Neuronal stem cell (in vitro differentiated cells): ENCODE data around the gene AKAP6.
A peak's percentile ranks its signal among the peaks of the same experiment; 100 is the strongest.

Experiments
- DNase-seq: peaks from one replicate; pipeline ENCODE4 v3.0.0-alpha.2; 2013; ENCODE audit warnings: low spot score
- H2AFZ ChIP-seq: one replicate; pipeline ENCODE4 v1.6.1; 2013; ENCODE audit warnings: mild to moderate bottlenecking, low read length, inconsistent platforms
- H2AK5ac ChIP-seq: 2 replicates; pipeline ENCODE4 v1.6.1; 2013; ENCODE audit warnings: low read depth, mild to moderate bottlenecking, inconsistent platforms, low read length, moderate library complexity, mixed read lengths
- H2BK120ac ChIP-seq: 2 replicates; pipeline ENCODE4 v1.6.1; 2013; ENCODE audit warnings: low read depth, mild to moderate bottlenecking, inconsistent platforms, low read length, moderate library complexity, mixed read lengths
- H2BK12ac ChIP-seq: one replicate; pipeline ENCODE4 v1.6.1; 2013; ENCODE audit warnings: low read length, inconsistent platforms
- H2BK15ac ChIP-seq: 2 replicates; pipeline ENCODE4 v1.6.1; 2013; ENCODE audit warnings: mild to moderate bottlenecking, low read length, inconsistent platforms, mixed read lengths
- H2BK5ac ChIP-seq: one replicate; pipeline ENCODE4 v1.6.1; 2013; ENCODE audit warnings: inconsistent platforms, mild to moderate bottlenecking, low read length, moderate library complexity
- H3K14ac ChIP-seq: one replicate; pipeline ENCODE4 v1.6.1; 2013; ENCODE audit warnings: low read length, inconsistent platforms
- H3K18ac ChIP-seq: 2 replicates; pipeline ENCODE4 v1.6.1; 2013; ENCODE audit warnings: low read length, inconsistent platforms
- H3K23ac ChIP-seq: 2 replicates; pipeline ENCODE4 v1.6.1; 2013; ENCODE audit warnings: low read depth, mild to moderate bottlenecking, mixed read lengths, low read length, inconsistent platforms; ENCODE audit not compliant: poor library complexity
- H3K27ac ChIP-seq: replicated peaks from 3 replicates; pipeline ENCODE4 v1.5.1; 2013; ENCODE audit warnings: low read length, inconsistent platforms
- H3K27me3 ChIP-seq, 3 experiments: 2 replicates each; pipeline ENCODE4 v1.6.1; 2013; ENCODE audit warnings: low read length in 3 of 3, mild to moderate bottlenecking in 2 of 3, inconsistent platforms in 1 of 3, low read depth in 1 of 3, mixed read lengths in 1 of 3, moderate library complexity in 1 of 3; ENCODE audit not compliant: control insufficient read depth in 3 of 3, insufficient read depth in 3 of 3
- H3K36me3 ChIP-seq, 2 donors: replicated peaks in 1 of 2; 2 replicates each; pipeline ENCODE4 v1.6.1; 2013; ENCODE audit warnings: low read length in 2 of 2; ENCODE audit not compliant: control insufficient read depth in 2 of 2, insufficient read depth in 2 of 2
- H3K4ac ChIP-seq: 2 replicates; pipeline ENCODE4 v1.6.1; 2013; ENCODE audit warnings: inconsistent platforms, mild to moderate bottlenecking, low read length, moderate library complexity
- H3K4me1 ChIP-seq, 2 donors: 1 replicate in 1 of 2; 2 replicates in 1 of 2; pipeline ENCODE4 v1.6.1; 2013; ENCODE audit warnings: low read length in 2 of 2, low read depth in 1 of 2; ENCODE audit not compliant: control insufficient read depth in 2 of 2, insufficient read depth in 1 of 2
- H3K4me2 ChIP-seq: one replicate; pipeline ENCODE4 v1.6.1; 2013; ENCODE audit warnings: mild to moderate bottlenecking, low read length, inconsistent platforms; ENCODE audit not compliant: insufficient read depth, poor library complexity, severe bottlenecking
- H3K4me3 ChIP-seq, 2 donors: 2 replicates each; pipeline ENCODE4 v1.5.1; 2013; ENCODE audit warnings: low read length in 2 of 2, mild to moderate bottlenecking in 2 of 2, inconsistent platforms in 1 of 2, moderate library complexity in 1 of 2
- H3K79me1 ChIP-seq: one replicate; pipeline ENCODE4 v1.6.1; 2013; ENCODE audit warnings: low read depth, mild to moderate bottlenecking, inconsistent platforms, low read length, moderate library complexity
- H3K9ac ChIP-seq: one replicate; pipeline ENCODE4 v1.6.1; 2013; ENCODE audit warnings: mild to moderate bottlenecking, low read depth, low read length, inconsistent platforms; ENCODE audit not compliant: poor library complexity
- H3K9me3 ChIP-seq, 2 donors: replicated peaks in 1 of 2; 2 replicates each; pipeline versions ENCODE3 to v1.6.1; 2013; ENCODE audit warnings: low read length in 2 of 2, mild to moderate bottlenecking in 2 of 2, inconsistent platforms in 1 of 2, low read depth in 1 of 2, mixed read lengths in 1 of 2, moderate library complexity in 1 of 2; ENCODE audit not compliant: control insufficient read depth in 2 of 2, insufficient read depth in 1 of 2
- H4K8ac ChIP-seq: one replicate; pipeline ENCODE4 v1.6.1; 2013; ENCODE audit warnings: low read depth, mild to moderate bottlenecking, inconsistent platforms, low read length, moderate library complexity
- H4K91ac ChIP-seq: one replicate; pipeline ENCODE4 v1.6.1; 2013; ENCODE audit warnings: low read length, low read depth, mild to moderate bottlenecking, inconsistent platforms; ENCODE audit not compliant: poor library complexity
- WGBS, 2 donors: extraction: QIAGEN DNeasy Blood & Tissue Kit; methylation state at CpG; one replicate each; pipeline ENCODE4 v1.1.7; 2013; ENCODE audit warnings: missing lambda C conversion rate in 2 of 2, mixed read lengths in 1 of 2; ENCODE audit not compliant: insufficient read length in 2 of 2, insufficient replicate concordance in 1 of 2; ENCODE audit errors: extremely low coverage in 2 of 2; 5-methylcytosine and 5-hydroxymethylcytosine counted together

The AKAP6 gene

DNA sequence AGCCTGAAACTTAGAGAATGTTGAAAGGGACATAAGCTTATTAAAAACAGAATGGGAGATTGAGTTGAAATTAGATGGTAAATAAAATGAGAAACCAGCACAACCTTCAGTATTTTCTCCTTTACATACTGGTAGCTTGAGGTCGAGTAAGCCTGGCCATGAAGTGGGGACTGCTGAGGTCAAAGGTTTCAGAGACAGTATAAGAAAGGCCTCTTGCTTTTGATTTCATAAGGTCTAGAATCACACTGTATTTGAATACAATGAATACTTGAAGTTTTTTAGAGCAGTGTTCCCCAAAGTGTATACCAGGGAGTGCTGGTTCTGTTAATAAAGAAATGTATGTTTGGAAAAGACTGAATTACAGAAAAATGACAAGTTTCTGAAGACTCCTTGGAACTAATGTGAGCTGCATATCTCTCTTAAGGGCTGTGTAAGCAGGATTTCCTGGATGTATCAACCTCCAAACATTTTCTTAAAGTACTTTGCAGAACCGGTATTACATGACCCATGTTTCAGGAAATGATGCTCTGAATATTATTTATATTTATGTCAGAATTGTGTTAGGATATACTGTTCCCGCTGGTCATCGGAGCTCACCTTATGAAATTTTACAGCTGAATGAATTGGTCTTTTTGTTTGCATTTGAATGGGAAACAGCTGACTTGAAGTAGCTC lies 85.0 kb downstream of the AKAP6 start:
- Histone ChIP-seq H3K36me3 (no peaks in the 10 kb centered on the region), H4K91ac (no peak overlapping the region), H3K4me3 (no peak overlapping the region), H2BK5ac (no peak overlapping the region), H3K4me1 (no peaks in the 10 kb centered on the region), H2BK15ac (no peak overlapping the region), H3K23ac (no peak overlapping the region), H3K18ac (no peak overlapping the region), H4K8ac (no peak overlapping the region), H3K4ac (no peak overlapping the region), H3K9me3 (no peaks in the 10 kb centered on the region), H3K27me3 (peaks cover 0 to 3% (median 0%) of the 10 kb centered on the region in 3 experiments), H2AFZ (no peak overlapping the region), H2BK12ac (no peak overlapping the region), H3K9ac (no peak overlapping the region), H2BK120ac (no peak overlapping the region), H3K14ac (no peak overlapping the region), H3K27ac (no peak overlapping the region), H3K4me2 (no peak overlapping the region), H3K79me1 (no peaks in the 10 kb centered on the region), H2AK5ac (no peak overlapping the region)
- DNase-seq: no peak
- WGBS, 2 donors: no CpG with 5 or more reads among the region's 4 CpGs

DNA sequence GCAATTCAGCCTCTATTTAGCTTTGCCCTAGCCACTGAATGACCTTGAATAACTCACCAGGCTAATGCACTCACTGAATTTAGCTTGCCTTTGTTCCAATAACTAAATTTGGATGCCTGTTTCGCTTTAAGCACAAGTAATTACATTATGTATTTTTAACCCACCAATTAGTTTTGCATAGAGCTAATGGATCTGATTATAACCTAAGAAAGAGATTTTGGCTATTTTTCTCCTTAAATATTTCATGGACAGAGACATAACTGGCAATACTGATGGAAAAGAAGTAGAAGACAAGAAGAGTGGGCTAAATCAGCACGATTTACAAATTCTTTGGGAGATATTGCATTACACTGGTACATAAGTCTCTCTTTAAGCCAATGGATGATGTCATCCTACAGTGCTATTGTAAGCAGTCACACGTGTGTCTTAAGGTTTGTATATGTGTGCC lies 85.7 kb downstream of the AKAP6 start:
- H2AK5ac ChIP-seq: no peak overlapping the region
- no peak overlapping the region for H3K4me2 ChIP-seq
- no peaks in the 10 kb centered on the region for H3K79me1 ChIP-seq
- no peak overlapping the region for H4K91ac ChIP-seq
- no peaks in the 10 kb centered on the region for H3K27me3 ChIP-seq
- no CpG with 5 or more reads among the region's 3 CpGs for WGBS, 2 donors
- H3K27ac ChIP-seq: no peak overlapping the region
- H4K8ac ChIP-seq: no peak overlapping the region
- H2BK15ac ChIP-seq: no peak overlapping the region
- no peaks in the 10 kb centered on the region for H3K36me3 ChIP-seq
- no peak overlapping the region for H2BK12ac ChIP-seq
- DNase-seq: no peak
- H3K4me3 ChIP-seq: no peak overlapping the region
- H3K14ac ChIP-seq: no peak overlapping the region
- H2AFZ ChIP-seq: no peak overlapping the region
- H3K4ac ChIP-seq: no peak overlapping the region
- H3K4me1 ChIP-seq: no peaks in the 10 kb centered on the region
- H3K18ac ChIP-seq: no peak overlapping the region
- H3K23ac ChIP-seq: no peak overlapping the region
- no peak overlapping the region for H2BK5ac ChIP-seq
- no peak overlapping the region for H2BK120ac ChIP-seq
- no peak overlapping the region for H3K9ac ChIP-seq
- no peaks in the 10 kb centered on the region for H3K9me3 ChIP-seq

GRCh38 chr14:32417956-32418552 lies 89.0 kb downstream of the AKAP6 start:
- H3K18ac ChIP-seq: no peak overlapping the region
- H4K8ac ChIP-seq: no peak overlapping the region
- H2AFZ ChIP-seq: peak overlapping the region; percentile 41
- H4K91ac ChIP-seq: no peak overlapping the region
- H2BK12ac ChIP-seq: no peak overlapping the region
- no peak overlapping the region for H3K23ac ChIP-seq
- no peak overlapping the region for H2BK5ac ChIP-seq
- H2BK15ac ChIP-seq: no peak overlapping the region
- H3K27ac ChIP-seq: no peak overlapping the region
- no peak overlapping the region for H3K9ac ChIP-seq
- H3K36me3 ChIP-seq: no peaks in the 10 kb centered on the region
- no peak overlapping the region for H2AK5ac ChIP-seq
- no peaks in the 10 kb centered on the region for H3K27me3 ChIP-seq
- no peak overlapping the region for H3K14ac ChIP-seq
- no peak overlapping the region for H3K4me2 ChIP-seq
- peaks cover under 1% of the 10 kb centered on the region for H3K79me1 ChIP-seq
- WGBS, 2 donors: no CpG with 5 or more reads among the region's 4 CpGs
- H3K4ac ChIP-seq: no peak overlapping the region
- no peaks in the 10 kb centered on the region for H3K4me1 ChIP-seq
- DNase-seq: no peak
- peaks cover 2 to 3% of the 10 kb centered on the region in 2 donors for H3K9me3 ChIP-seq
- no peak overlapping the region for H2BK120ac ChIP-seq
- H3K4me3 ChIP-seq: no peak overlapping the region

DNA sequence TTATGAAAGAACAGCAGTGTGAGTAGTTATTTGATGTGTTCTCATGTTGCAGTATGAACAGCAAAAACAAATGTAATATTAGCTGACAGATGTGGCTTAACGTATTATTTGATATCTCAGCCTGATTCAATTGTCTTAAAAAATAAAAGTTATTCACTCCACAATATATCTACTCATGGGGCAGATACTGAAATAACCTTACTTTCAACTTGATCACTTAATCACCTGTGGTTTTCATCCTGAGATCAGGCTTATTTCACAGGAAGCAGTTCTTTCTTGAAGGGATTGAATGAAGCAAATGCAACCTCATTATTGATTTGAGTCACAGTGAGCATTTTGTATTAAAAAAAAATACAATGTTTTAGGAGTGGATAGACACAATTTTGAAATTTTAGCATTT lies 90.3 kb downstream of the AKAP6 start:
- Histone ChIP-seq H3K36me3 (no peaks in the 10 kb centered on the region), H2AFZ (no peak overlapping the region), H3K4ac (no peak overlapping the region), H2BK12ac (no peak overlapping the region), H3K4me3 (no peak overlapping the region), H3K79me1 (peaks cover 1% of the 10 kb centered on the region), H3K9ac (no peak overlapping the region), H2BK5ac (no peak overlapping the region), H2BK120ac (no peak overlapping the region), H3K9me3 (peaks cover 2 to 3% of the 10 kb centered on the region in 2 donors), H3K4me1 (no peaks in the 10 kb centered on the region), H3K27me3 (no peaks in the 10 kb centered on the region), H3K27ac (no peak overlapping the region), H2AK5ac (no peak overlapping the region), H3K18ac (no peak overlapping the region), H2BK15ac (no peak overlapping the region), H3K4me2 (no peak overlapping the region), H4K8ac (no peak overlapping the region), H3K14ac (no peak overlapping the region), H4K91ac (no peak overlapping the region), H3K23ac (no peak overlapping the region)
- no peak for DNase-seq
- no CpG with 5 or more reads among the region's 1 CpG for WGBS, 2 donors
